ENCODE results near the gene FAM120AOS.

Gene FAM120AOS

GRCh38 chr9:93480262-93480661 is 26.9 kb upstream of the FAM120AOS start (continued):
- TF ChIP-seq ZNF426 (tag by site-specific recombination; IDR thresholded peaks at IDR 0.05) (no peak), ZBTB17 (tag by site-specific recombination; IDR thresholded peaks at IDR 0.05) (no peak), ZNF837 (tag by site-specific recombination; IDR thresholded peaks at IDR 0.05) (no peak), MEIS1 (CRISPR knock-in tag; IDR thresholded peaks at IDR 0.05; ENCODE audit: borderline replicate concordance) (no peak)

GRCh38 chr9:93479726-93480125 is 26.3 kb upstream of the FAM120AOS start:
- no peak overlapping the region for H3K4me3 ChIP-seq (ENCODE audit: low read depth, low read length)
- ChIA-PET CTCF (no interaction called here), POLR2A (no interaction called here)
- no peak for TF ChIP-seq PRDM2 (tag by site-specific recombination; IDR thresholded peaks at IDR 0.05; ENCODE audit: borderline replicate concordance)
- no peak for TF ChIP-seq ZNF513 (tag by site-specific recombination; IDR thresholded peaks at IDR 0.05)
- TF ChIP-seq ZBTB1 (tag by site-specific recombination; IDR thresholded peaks at IDR 0.05) = no peak
- TF ChIP-seq ZNF302 (tag by site-specific recombination; IDR thresholded peaks at IDR 0.05; ENCODE audit: low read depth) = no peak
- TF ChIP-seq ZNF449 (tag by site-specific recombination; IDR thresholded peaks at IDR 0.05) = no peak
- TF ChIP-seq ZNF747 (tag by site-specific recombination; IDR thresholded peaks at IDR 0.05) = no peak
- TF ChIP-seq ZNF596 (tag by site-specific recombination; IDR thresholded peaks at IDR 0.05) = no peak
- TF ChIP-seq ZFP37 (tag by site-specific recombination; IDR thresholded peaks at IDR 0.05) = no peak
- TF ChIP-seq KLF7 (tag by site-specific recombination; IDR thresholded peaks at IDR 0.05; ENCODE audit: borderline replicate concordance) = no peak
- TF ChIP-seq ZNF658 (tag by site-specific recombination; IDR thresholded peaks at IDR 0.05) = no peak
- no peaks in the 10 kb centered on the region for H3K4me1 ChIP-seq (ENCODE audit: control insufficient read depth, insufficient read depth, low read length)
- H3K36me3 ChIP-seq (ENCODE audit: control insufficient read depth in 2 of 2, insufficient read depth in 1 of 2, low read length in 2 of 2) = peaks cover 0 to 29% of the 10 kb centered on the region in 2 experiments; a peak in 1 of 3 replicates
- H3K9me3 ChIP-seq (ENCODE audit: control insufficient read depth, insufficient read depth, low read depth, low read length) = no peaks in the 10 kb centered on the region
- H3K27ac ChIP-seq (ENCODE audit: extremely low read depth, low read depth, low read length) = no peak overlapping the region

GRCh38 chr9:93477397-93477796 is 24.0 kb upstream of the FAM120AOS start:
- Histone ChIP-seq H3K4me3 (ENCODE audit: low read depth, low read length) (no peak overlapping the region), H3K36me3 (ENCODE audit: control insufficient read depth in 2 of 2, insufficient read depth in 1 of 2, low read length in 2 of 2) (peaks cover 0 to 30% of the 10 kb centered on the region in 2 experiments; a peak in 1 of 3 replicates), H3K9me3 (ENCODE audit: control insufficient read depth, insufficient read depth, low read depth, low read length) (no peaks in the 10 kb centered on the region), H3K27ac (ENCODE audit: extremely low read depth, low read depth, low read length) (no peak overlapping the region), H3K4me1 (ENCODE audit: control insufficient read depth, insufficient read depth, low read length) (no peaks in the 10 kb centered on the region)
- ChIA-PET POLR2A (interaction anchor here (0.5 to 0.6 kb wide), 2 partner anchors 361 to 1485 kb away, joined by 3 read pairs; no protein-coding TSS in a partner anchor), CTCF (interaction anchor here (0.7 to 1.3 kb wide), 2 partner anchors 323 to 369 kb away, joined by 3 to 9 read pairs; no protein-coding TSS in a partner anchor)
- TF ChIP-seq ZBTB21 (tag by site-specific recombination; IDR thresholded peaks at IDR 0.05) (no peak), FEZF1 (tag by site-specific recombination; IDR thresholded peaks at IDR 0.05) (no peak), ZNF23 (tag by site-specific recombination; IDR thresholded peaks at IDR 0.05; ENCODE audit: borderline replicate concordance) (no peak), ZNF214 (tag by site-specific recombination; IDR thresholded peaks at IDR 0.05; ENCODE audit: borderline replicate concordance) (no peak), ZNF645 (tag by site-specific recombination; IDR thresholded peaks at IDR 0.05) (no peak), ZNF660 (tag by site-specific recombination; IDR thresholded peaks at IDR 0.05) (no peak), ZNF548 (tag by site-specific recombination; IDR thresholded peaks at IDR 0.05) (no peak), ZNF394 (tag by site-specific recombination; IDR thresholded peaks at IDR 0.05; ENCODE audit: borderline replicate concordance) (no peak), ZNF133 (tag by site-specific recombination; IDR thresholded peaks at IDR 0.05) (no peak), KLF9 (tag by site-specific recombination; IDR thresholded peaks at IDR 0.05; ENCODE audit: low read depth) (no peak)

All from HEK293 (cell line).